NCI-H510A (cell line): ENCODE results near the gene BPHL.
"Not testable (repeated sequence)": the region's sequence is repeated elsewhere in the genome, so short reads cannot be mapped to it uniquely, and the experiment has no call there.

Experiments
- DNase-seq: peaks from one replicate; lab custom pipeline; 2025; lab: John Stamatoyannopoulos, UW

The BPHL gene

GRCh38 chr6:3118353-3119039 is at the start of gene BPHL:
Gene BPHL, plus strand, starts transcription at chr6:3118711. Its CDS starts 30 bp downstream, at chr6:3118741.
- DNase-seq = peak; percentile 87

- DNase-seq = no peak
Measured at GRCh38 chr6:3071568-3071967, 46.9 kb upstream of the BPHL start.

GRCh38 chr6:3072798-3073197 is 45.7 kb upstream of the BPHL start:
- no peak for DNase-seq

GRCh38 chr6:3073382-3073781 is 45.1 kb upstream of the BPHL start:
- no peak for DNase-seq

- DNase-seq = no peak
Measured at GRCh38 chr6:3075772-3076113, 42.8 kb upstream of the BPHL start.

- no peak for DNase-seq
Measured at GRCh38 chr6:3076320-3076719, 42.2 kb upstream of the BPHL start.

- DNase-seq = no peak
Measured at GRCh38 chr6:3077430-3077829, 41.1 kb upstream of the BPHL start.

- DNase-seq = not testable (repeated sequence)
Measured at GRCh38 chr6:3078952-3079351, 39.6 kb upstream of the BPHL start.

- no peak for DNase-seq
Measured at GRCh38 chr6:3079682-3080081, 38.8 kb upstream of the BPHL start.

- DNase-seq = no peak
Measured at GRCh38 chr6:3081960-3082359, 36.6 kb upstream of the BPHL start.

- no peak for DNase-seq
Measured at GRCh38 chr6:3085074-3085473, 33.4 kb upstream of the BPHL start.

- no peak for DNase-seq
Measured at GRCh38 chr6:3086282-3086946, 32.1 kb upstream of the BPHL start.

- DNase-seq = no peak
Measured at GRCh38 chr6:3088446-3088845, 30.1 kb upstream of the BPHL start.

GRCh38 chr6:3088968-3089367 is 29.5 kb upstream of the BPHL start:
- no peak for DNase-seq

- DNase-seq = no peak
Measured at GRCh38 chr6:3090013-3090412, 28.5 kb upstream of the BPHL start.

- DNase-seq = no peak
Measured at GRCh38 chr6:3094815-3095214, 23.7 kb upstream of the BPHL start.

- DNase-seq = no peak
Measured at GRCh38 chr6:3102875-3103274, 15.6 kb upstream of the BPHL start.

GRCh38 chr6:3108746-3109414 is 9.6 kb upstream of the BPHL start:
- no peak for DNase-seq

GRCh38 chr6:3109761-3110160 is 8.8 kb upstream of the BPHL start:
- DNase-seq = no peak

GRCh38 chr6:3114377-3114776 is 4.1 kb upstream of the BPHL start:
- DNase-seq = no peak

GRCh38 chr6:3117912-3118352 is 579 bp upstream of the BPHL start:
- DNase-seq = no peak

- no peak for DNase-seq
Measured at GRCh38 chr6:3119040-3119723, 671 bp downstream of the BPHL start.

GRCh38 chr6:3120765-3121089 is 2.2 kb downstream of the BPHL start:
- DNase-seq = no peak
